NOMO-1 treated with dmso at 0.1 percent for 144 hours (cell line): ENCODE measurements around the gene RMP24.

Experiments
- DNase-seq: peaks from one replicate; lab custom pipeline; 2025; ENCODE audit not compliant: unreplicated experiment; lab: John Stamatoyannopoulos, UW

Gene RMP24

GRCh38 chr18:36025025-36025424 is 52.5 kb downstream of the RMP24 start:
- DNase-seq = no peak

GRCh38 chr18:36028859-36029258 is 56.4 kb downstream of the RMP24 start:
- no peak for DNase-seq
